ENCODE results near the gene PI4KA.

- TF ChIP-seq CTCF (IDR thresholded peaks at IDR 0.05), result no peak
- no peak for TF ChIP-seq POLR2AphosphoS5 (IDR thresholded peaks at IDR 0.05)
Measured at GRCh38 chr22:20725987-20726558, 132.5 kb downstream of the PI4KA start.

Data from stomach (tissue), 4 donors.